ENCODE measurements around the gene PARN.

GRCh38 chr16:14448879-14449278 is 181.2 kb downstream of the PARN start:
- TF ChIP-seq CTCF (IDR thresholded peaks at IDR 0.05; ENCODE audit: poor library complexity, severe bottlenecking) (no peak), REST (IDR thresholded peaks at IDR 0.05; ENCODE audit: borderline replicate concordance) (no peak), SMC3 (conservative IDR thresholded peaks at IDR 0.05; ENCODE audit: poor library complexity) (no peak), EZH2 (IDR thresholded peaks at IDR 0.05; ENCODE audit: borderline replicate concordance, insufficient read depth, low read length, poor library complexity, severe bottlenecking) (no peak), EP300 (conservative IDR thresholded peaks at IDR 0.05; ENCODE audit: poor library complexity, severe bottlenecking) (no peak), POLR2AphosphoS5 (IDR thresholded peaks at IDR 0.05) (no peak), TAF1 (IDR thresholded peaks at IDR 0.05; ENCODE audit: low read depth) (no peak), MXI1 (conservative IDR thresholded peaks at IDR 0.05; ENCODE audit: poor library complexity, severe bottlenecking) (no peak), RAD21 (conservative IDR thresholded peaks at IDR 0.05) (no peak)

Measured in neural cell (in vitro differentiated cells).